ENCODE measurements around the gene SURF1. TPM values are rescaled to one million over a fixed set of nuclear protein-coding genes. Genes with fewer than 3 reads are reported as not detected.

The SURF1 gene
- total RNA-seq, 4 donors from 2014 or later: 50.4 to 86.4 (median 69.2) TPM

DNA sequence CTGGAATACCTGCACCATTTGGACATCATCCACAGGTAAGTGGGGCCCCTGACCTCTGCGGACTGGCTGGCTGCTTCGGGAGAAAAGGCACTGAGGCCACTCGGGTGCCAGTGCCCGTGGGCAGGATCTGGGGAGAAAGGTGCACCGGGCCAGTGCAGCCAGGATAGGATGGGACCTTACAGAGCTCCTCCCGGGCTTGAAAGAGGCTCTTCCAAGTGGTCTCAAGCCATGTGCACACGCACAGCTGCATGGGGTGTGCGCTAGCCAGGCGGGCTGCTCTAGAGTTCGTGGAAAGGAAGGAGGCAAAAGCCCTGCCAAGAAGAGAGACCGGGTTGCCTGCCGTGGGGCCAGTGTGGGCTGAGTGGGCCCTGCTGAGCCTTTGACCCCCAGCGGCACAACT is 33.3 kb upstream of the SURF1 start:
- DNase-seq (ENCODE audit: extremely low spot score): no peak
- 95% methylated on average over 4 of the region's 13 CpGs for WGBS
- Histone ChIP-seq H3K4me3 (no peak overlapping the region), H3K27ac (replicated peaks in 1 of 4) (no peak overlapping the region), H3K36me3 (no peaks in the 10 kb centered on the region), H3K4me1 (no peaks in the 10 kb centered on the region), H3K9me3 (no peaks in the 10 kb centered on the region), H3K27me3 (peaks cover 0 to 49% (median 6%) of the 10 kb centered on the region in 4 donors)
- TF ChIP-seq POLR2AphosphoS5 (IDR thresholded peaks at IDR 0.05): no peak
- no peak for TF ChIP-seq POLR2A (IDR thresholded peaks at IDR 0.05; ENCODE audit: low read depth)
- no peak for TF ChIP-seq EP300 (IDR thresholded peaks at IDR 0.05)
- TF ChIP-seq, protein P1, sequence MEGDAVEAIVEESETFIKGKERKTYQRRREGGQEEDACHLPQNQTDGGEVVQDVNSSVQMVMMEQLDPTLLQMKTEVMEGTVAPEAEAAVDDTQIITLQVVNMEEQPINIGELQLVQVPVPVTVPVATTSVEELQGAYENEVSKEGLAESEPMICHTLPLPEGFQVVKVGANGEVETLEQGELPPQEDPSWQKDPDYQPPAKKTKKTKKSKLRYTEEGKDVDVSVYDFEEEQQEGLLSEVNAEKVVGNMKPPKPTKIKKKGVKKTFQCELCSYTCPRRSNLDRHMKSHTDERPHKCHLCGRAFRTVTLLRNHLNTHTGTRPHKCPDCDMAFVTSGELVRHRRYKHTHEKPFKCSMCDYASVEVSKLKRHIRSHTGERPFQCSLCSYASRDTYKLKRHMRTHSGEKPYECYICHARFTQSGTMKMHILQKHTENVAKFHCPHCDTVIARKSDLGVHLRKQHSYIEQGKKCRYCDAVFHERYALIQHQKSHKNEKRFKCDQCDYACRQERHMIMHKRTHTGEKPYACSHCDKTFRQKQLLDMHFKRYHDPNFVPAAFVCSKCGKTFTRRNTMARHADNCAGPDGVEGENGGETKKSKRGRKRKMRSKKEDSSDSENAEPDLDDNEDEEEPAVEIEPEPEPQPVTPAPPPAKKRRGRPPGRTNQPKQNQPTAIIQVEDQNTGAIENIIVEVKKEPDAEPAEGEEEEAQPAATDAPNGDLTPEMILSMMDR (IDR thresholded peaks at IDR 0.05): no peak
- intact Hi-C loops (cut with DNase I): no loop called here

DNA sequence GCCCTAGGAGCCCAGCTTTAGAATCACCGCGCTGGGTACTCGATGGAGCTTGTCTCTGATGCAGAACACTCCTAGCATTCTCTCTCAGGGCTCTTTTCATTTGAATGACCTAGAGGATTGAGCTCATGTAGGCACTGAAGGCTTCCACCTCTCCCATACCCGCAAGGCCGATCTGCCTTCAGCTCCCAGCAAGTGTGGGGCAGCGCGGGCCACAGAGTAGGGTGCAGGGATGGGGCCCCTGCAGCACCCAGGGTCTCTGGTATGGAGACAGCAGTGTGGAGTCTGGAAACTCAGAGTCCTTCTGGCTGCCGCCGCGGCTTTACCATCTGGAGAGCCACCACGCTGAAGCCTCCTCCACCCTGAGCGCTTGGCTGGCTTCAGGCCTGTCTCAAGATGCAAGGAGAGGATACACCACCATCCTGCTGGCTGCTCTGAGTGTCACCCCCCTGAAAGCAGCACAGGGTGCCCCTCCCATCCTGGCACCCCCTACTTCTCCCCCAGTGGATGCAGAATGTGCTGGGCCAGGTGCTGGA is 32.8 kb upstream of the SURF1 start:
- Histone ChIP-seq H3K4me1 (no peaks in the 10 kb centered on the region), H3K4me3 (no peak overlapping the region), H3K27me3 (peaks cover 0 to 44% (median 2%) of the 10 kb centered on the region in 4 donors), H3K36me3 (no peaks in the 10 kb centered on the region), H3K27ac (replicated peaks in 1 of 4) (no peak overlapping the region), H3K9me3 (no peaks in the 10 kb centered on the region)
- TF ChIP-seq EP300 (IDR thresholded peaks at IDR 0.05) (no peak), POLR2A (IDR thresholded peaks at IDR 0.05; ENCODE audit: low read depth) (no peak), POLR2AphosphoS5 (IDR thresholded peaks at IDR 0.05) (no peak)
- TF ChIP-seq, protein P1 (IDR thresholded peaks at IDR 0.05): no peak
- DNase-seq (ENCODE audit: extremely low spot score): no peak
- intact Hi-C loops (cut with DNase I): no loop called here
- 70% methylated on average over 2 of the region's 12 CpGs for WGBS

DNA sequence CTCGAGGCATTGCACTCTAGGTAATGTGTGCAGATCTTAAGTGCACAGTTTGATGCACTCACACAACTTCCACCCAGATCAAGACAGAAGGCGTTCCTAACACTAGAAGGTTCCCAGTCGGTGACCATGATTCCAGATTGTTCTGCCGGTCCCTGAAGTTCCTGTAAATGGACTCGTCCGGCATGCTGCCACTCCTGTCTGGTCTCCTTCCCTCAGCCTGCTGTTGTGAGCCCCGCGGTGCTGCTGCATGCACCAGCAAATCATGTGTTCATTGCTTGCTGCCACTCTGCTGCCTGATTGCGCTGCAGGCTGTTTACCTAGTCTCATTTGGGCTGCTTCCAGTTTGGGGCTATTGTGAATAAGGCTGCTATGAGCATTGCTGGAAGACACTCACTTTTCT is 31.4 kb upstream of the SURF1 start:
- H3K4me3 ChIP-seq: no peak overlapping the region
- 81% methylated on average over 9 of the region's 9 CpGs for WGBS
- DNase-seq (ENCODE audit: extremely low spot score): no peak
- no peaks in the 10 kb centered on the region for H3K36me3 ChIP-seq
- intact Hi-C loops (cut with DNase I): no loop called here
- H3K9me3 ChIP-seq: no peaks in the 10 kb centered on the region
- peaks cover 0 to 30% (median 0%) of the 10 kb centered on the region in 4 donors for H3K27me3 ChIP-seq
- H3K27ac ChIP-seq (replicated peaks in 1 of 4): no peak overlapping the region
- no peak for TF ChIP-seq POLR2AphosphoS5 (IDR thresholded peaks at IDR 0.05)
- TF ChIP-seq POLR2A (IDR thresholded peaks at IDR 0.05; ENCODE audit: low read depth): no peak
- no peak for TF ChIP-seq EP300 (IDR thresholded peaks at IDR 0.05)
- TF ChIP-seq, protein P1 (IDR thresholded peaks at IDR 0.05): no peak
- no peaks in the 10 kb centered on the region for H3K4me1 ChIP-seq

- intact Hi-C loops (cut with DNase I): no loop called here
- Histone ChIP-seq H3K4me1 (no peaks in the 10 kb centered on the region), H3K27me3 (peaks cover 0 to 22% (median 0%) of the 10 kb centered on the region in 4 donors), H3K9me3 (no peaks in the 10 kb centered on the region), H3K4me3 (no peak overlapping the region), H3K27ac (replicated peaks in 1 of 4) (no peak overlapping the region), H3K36me3 (no peaks in the 10 kb centered on the region)
- TF ChIP-seq POLR2AphosphoS5 (IDR thresholded peaks at IDR 0.05) (no peak), POLR2A (IDR thresholded peaks at IDR 0.05; ENCODE audit: low read depth) (no peak), EP300 (IDR thresholded peaks at IDR 0.05) (no peak)
- TF ChIP-seq, protein P1 (IDR thresholded peaks at IDR 0.05): no peak
- WGBS: 81% methylated on average over 8 of the region's 13 CpGs
- DNase-seq (ENCODE audit: extremely low spot score): no peak
Observed at GRCh38 chr9:133386338-133386737, 30.1 kb upstream of the SURF1 start.

DNA sequence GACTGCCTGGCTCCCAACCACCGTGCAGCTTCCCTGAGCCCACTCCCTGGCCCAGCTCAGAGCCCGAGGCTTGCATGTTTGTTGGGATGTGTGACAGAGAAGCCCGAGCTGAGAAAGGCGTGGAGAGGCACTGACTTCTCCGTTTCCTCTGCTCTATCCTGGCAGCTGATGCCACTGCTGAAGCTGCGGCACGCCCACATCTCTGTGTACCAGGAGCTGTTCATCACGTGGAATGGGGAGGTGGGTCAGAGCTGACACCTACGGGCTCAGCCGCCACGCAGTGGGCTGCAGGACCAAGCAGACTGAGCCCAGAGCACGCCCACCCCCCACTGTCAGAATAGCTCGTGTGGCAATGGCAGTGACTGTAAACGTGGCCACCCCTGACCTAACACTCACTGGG is 29.2 kb upstream of the SURF1 start:
- peaks cover 0 to 15% (median 0%) of the 10 kb centered on the region in 4 donors for H3K27me3 ChIP-seq
- no peak for TF ChIP-seq POLR2A (IDR thresholded peaks at IDR 0.05; ENCODE audit: low read depth)
- TF ChIP-seq POLR2AphosphoS5 (IDR thresholded peaks at IDR 0.05): no peak
- no peak for TF ChIP-seq EP300 (IDR thresholded peaks at IDR 0.05)
- TF ChIP-seq, protein P1 (IDR thresholded peaks at IDR 0.05): no peak
- DNase-seq (ENCODE audit: extremely low spot score): no peak
- H3K27ac ChIP-seq (replicated peaks in 1 of 4): no peak overlapping the region
- H3K9me3 ChIP-seq: no peaks in the 10 kb centered on the region
- intact Hi-C loops (cut with DNase I): no loop called here
- no peak overlapping the region for H3K4me3 ChIP-seq
- no peaks in the 10 kb centered on the region for H3K36me3 ChIP-seq
- H3K4me1 ChIP-seq: no peaks in the 10 kb centered on the region
- 87% methylated on average over 13 of the region's 14 CpGs for WGBS

All from esophagus muscularis mucosa (tissue), 4 donors.